ENCODE data around the gene MRPL2. TPM values are rescaled to one million over a fixed set of nuclear protein-coding genes. Genes with fewer than 3 reads are reported as not detected.
"Not testable (repeated sequence)": the region's sequence is repeated elsewhere in the genome, so short reads cannot be mapped to it uniquely, and the experiment has no call there.

The MRPL2 gene
- total RNA-seq, 2 donors from 2014 or later: 13.5 to 15.2 TPM

- H3K36me3 ChIP-seq (replicated peaks in 1 of 2; ENCODE audit: insufficient read depth in 1 of 2, low read depth in 2 of 2): peaks cover 13 to 16% of the 10 kb centered on the region in 2 donors
- peaks cover 33% of the 10 kb centered on the region for H3K4me1 ChIP-seq
- no peak for ATAC-seq
- WGBS, 2 donors: 94% methylated on average over 9 to 16 of the region's 17 CpGs
- H3K27ac ChIP-seq: no peak overlapping the region
- intact Hi-C loops (cut with DNase I): no loop called here
- DNase-seq: no peak
- no peaks in the 10 kb centered on the region for H3K27me3 ChIP-seq
- no peak overlapping the region for H3K4me3 ChIP-seq
- H3K9me3 ChIP-seq: no peaks in the 10 kb centered on the region
- TF ChIP-seq CTCF (IDR thresholded peaks at IDR 0.05) (no peak), POLR2A (IDR thresholded peaks at IDR 0.05) (no peak)
Measured at GRCh38 chr6:43050981-43051380, 8.3 kb downstream of the MRPL2 start.

GRCh38 chr6:43047998-43048397 lies 11.2 kb downstream of the MRPL2 start:
- peaks cover 24% of the 10 kb centered on the region for H3K4me1 ChIP-seq
- TF ChIP-seq POLR2A (IDR thresholded peaks at IDR 0.05): no peak
- TF ChIP-seq CTCF (IDR thresholded peaks at IDR 0.05): no peak
- 75 to 86% methylated on average over 4 of the region's 7 CpGs for WGBS, 2 donors
- H3K4me3 ChIP-seq: no peak overlapping the region
- peaks cover 16 to 30% of the 10 kb centered on the region in 2 donors for H3K36me3 ChIP-seq (replicated peaks in 1 of 2; ENCODE audit: insufficient read depth in 1 of 2, low read depth in 2 of 2)
- intact Hi-C loops (cut with DNase I): no loop called here
- no peaks in the 10 kb centered on the region for H3K27me3 ChIP-seq
- DNase-seq: no peak
- ATAC-seq: no peak
- H3K9me3 ChIP-seq: no peaks in the 10 kb centered on the region
- H3K27ac ChIP-seq: no peak overlapping the region

- H3K36me3 ChIP-seq (replicated peaks in 1 of 2; ENCODE audit: insufficient read depth in 1 of 2, low read depth in 2 of 2): peaks cover 16 to 42% of the 10 kb centered on the region in 2 donors
- no peaks in the 10 kb centered on the region for H3K27me3 ChIP-seq
- intact Hi-C loops (cut with DNase I): no loop called here
- H3K27ac ChIP-seq: no peak overlapping the region
- H3K9me3 ChIP-seq: no peaks in the 10 kb centered on the region
- H3K4me3 ChIP-seq: no peak overlapping the region
- ATAC-seq (no peak), DNase-seq (no peak)
- WGBS, 2 donors: 80 to 92% methylated on average over 3 to 11 of the region's 11 CpGs
- TF ChIP-seq CTCF (IDR thresholded peaks at IDR 0.05) (no peak), POLR2A (IDR thresholded peaks at IDR 0.05) (no peak)
- no peaks in the 10 kb centered on the region for H3K4me1 ChIP-seq
Measured at GRCh38 chr6:43045371-43045930, 13.8 kb downstream of the MRPL2 start.

GRCh38 chr6:43043310-43043709 lies 15.9 kb downstream of the MRPL2 start:
- H3K36me3 ChIP-seq (replicated peaks in 1 of 2; ENCODE audit: insufficient read depth in 1 of 2, low read depth in 2 of 2): peaks cover 10 to 43% of the 10 kb centered on the region in 2 donors
- no peak for TF ChIP-seq CTCF (IDR thresholded peaks at IDR 0.05)

GRCh38 chr6:43041475-43041874 lies 17.8 kb downstream of the MRPL2 start:
- H3K9me3 ChIP-seq; ATAC-seq; H3K4me3 ChIP-seq; H3K27ac ChIP-seq; DNase-seq; intact Hi-C loops (cut with DNase I); H3K4me1 ChIP-seq; H3K27me3 ChIP-seq: not testable (repeated sequence)
- 92 to 94% methylated on average over 8 of the region's 8 CpGs for WGBS, 2 donors
- peaks cover 0 to 57% of the 10 kb centered on the region in 2 donors for H3K36me3 ChIP-seq (replicated peaks in 1 of 2; ENCODE audit: insufficient read depth in 1 of 2, low read depth in 2 of 2)

More at GRCh38 chr6:43043310-43043709, 15.9 kb downstream of the MRPL2 start:
- Histone ChIP-seq H3K27me3 (no peaks in the 10 kb centered on the region), H3K4me1 (no peaks in the 10 kb centered on the region), H3K4me3 (no peak overlapping the region), H3K9me3 (no peaks in the 10 kb centered on the region), H3K27ac (no peak overlapping the region)
- intact Hi-C loops (cut with DNase I): no loop called here
- WGBS, 2 donors: 83 to 100% methylated on average over 1 to 9 of the region's 9 CpGs
- ATAC-seq: no peak
- DNase-seq: no peak

All from body of pancreas (tissue), 4 donors.